Upper lobe of left lung (tissue), 6 donors: ENCODE measurements around the gene POPDC2. TPM values are rescaled to one million over a fixed set of nuclear protein-coding genes. Genes with fewer than 3 reads are reported as not detected.

Source experiments
- ATAC-seq, 2 donors: fragments of 200-7000 bp; cut with Tn5 transposase; one replicate each; pipeline ENCODE4 v1.9.1; 2022; ENCODE audit warnings: mild to moderate bottlenecking in 2 of 2, moderate library complexity in 2 of 2; ENCODE audit not compliant: low FRiP score in 2 of 2
- DNase-seq, 2 donors: peaks; one replicate each; pipeline ENCODE4 v3.0.0-alpha.2; 2019 to 2020
- H3K27ac ChIP-seq, 4 donors: fragments of 200-600 bp; sonication (generic); one replicate each; pipeline ENCODE4 v1.5.1; 2016 to 2019
- H3K27me3 ChIP-seq, 4 donors: fragments of 200-600 bp; sonication (generic); one replicate each; pipeline ENCODE4 v1.5.1; 2017 to 2019
- H3K36me3 ChIP-seq, 4 donors: fragments of 200-600 bp; sonication (generic); one replicate each; pipeline ENCODE4 v1.5.1; 2016 to 2019
- H3K4me1 ChIP-seq, 4 donors: fragments of 200-600 bp; sonication (generic); one replicate each; pipeline ENCODE4 v1.5.1; 2018 to 2019
- H3K4me3 ChIP-seq, 4 donors: fragments of 200-600 bp; sonication (generic); one replicate each; pipeline ENCODE4 v1.5.1; 2017 to 2019; ENCODE audit warnings: mild to moderate bottlenecking in 2 of 4, moderate library complexity in 1 of 4
- H3K9me3 ChIP-seq, 4 donors: fragments of 200-600 bp; sonication (generic); one replicate each; pipeline ENCODE4 v1.5.1; 2018 to 2019
- EP300 ChIP-seq, 4 donors: sonication (generic); formaldehyde crosslinking; IDR thresholded peaks; one replicate each; pipeline ENCODE4 v1.5.1; 2017; ENCODE audit warnings: antibody characterized with exemption in 4 of 4, control low read depth in 2 of 4
- POLR2A ChIP-seq, 4 donors: fragments of 450-650 bp; IDR thresholded peaks; one replicate each; pipeline ENCODE4 v1.5.1; 2016 to 2017; ENCODE audit warnings: antibody characterized with exemption in 4 of 4, mild to moderate bottlenecking in 2 of 4
- POLR2AphosphoS5 ChIP-seq, 2 donors: sonication (generic); formaldehyde crosslinking; IDR thresholded peaks; one replicate each; pipeline ENCODE4 v1.5.1; 2017; ENCODE audit warnings: antibody characterized with exemption in 2 of 2
- WGBS, 2 donors: methylation state at CpG; one replicate each; pipeline ENCODE4 v1.1.5; 2017 to 2018; 5-methylcytosine and 5-hydroxymethylcytosine counted together
- total RNA-seq, 6 donors: library from RNA; depleted of rRNA in 4 of 6; stranded (reverse); fragments of >200 nt in 4 of 6; gene quantifications; one replicate each; pipeline versions ENCODE4 v1.1.0 to v1.2.1, GENCODE V29; 2016 to 2021
- TF ChIP-seq, protein P1 (sequence below), 6 experiments: fragments of 450-650 bp in 4 of 6; fragments of 200-600 bp in 2 of 6; sonication (generic) in 2 of 6; IDR thresholded peaks; one replicate each; pipeline ENCODE4 v1.5.1; 2016 to 2019; ENCODE audit warnings: antibody characterized with exemption in 6 of 6
- donor health status: DM: no; HTN: no; CAD: no; lungs with moderate emphysema.
- donor health status: DM: no; HTN: yes; CAD: no; lungs with severe emphysema.

POPDC2 gene
- total RNA-seq, 6 donors from 2014 or later, result 2.0 to 5.2 (median 2.2) TPM

DNA sequence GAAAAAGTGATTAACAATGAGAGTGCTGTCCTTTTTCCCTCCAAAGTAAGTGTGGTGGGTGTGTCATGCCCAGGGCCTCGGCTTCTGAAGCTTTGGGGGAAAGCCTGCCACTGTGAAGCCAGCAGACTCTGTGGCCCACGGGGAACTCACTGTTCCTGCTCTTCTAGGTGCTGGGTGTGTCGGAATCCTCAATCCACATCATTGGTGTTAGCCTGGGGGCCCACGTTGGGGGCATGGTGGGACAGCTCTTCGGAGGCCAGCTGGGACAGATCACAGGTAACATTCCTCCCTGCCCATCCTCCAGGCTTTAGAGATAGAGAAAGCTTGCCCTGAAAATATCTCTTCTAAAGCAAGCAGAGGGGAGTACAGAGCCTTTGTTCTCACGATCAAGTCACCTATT, 51.1 kb downstream of the POPDC2 start:
- H3K36me3 ChIP-seq, result peaks cover 0 to 2% (median 0%) of the 10 kb centered on the region in 4 donors
- no peak for ATAC-seq

GRCh38 chr3:119608405-119609000, 51.9 kb downstream of the POPDC2 start:
- WGBS, 2 donors, result 91 to 95% methylated on average over 6 of the region's 6 CpGs
- H3K36me3 ChIP-seq, result peaks cover 0 to 2% (median 0%) of the 10 kb centered on the region in 4 donors
- ATAC-seq, result no peak
- H3K4me1 ChIP-seq, result peaks cover 0 to 6% (median 2%) of the 10 kb centered on the region in 4 donors
- H3K9me3 ChIP-seq, result no peaks in the 10 kb centered on the region
- H3K27me3 ChIP-seq, result no peaks in the 10 kb centered on the region
- DNase-seq, result no peak
- no peak overlapping the region for H3K27ac ChIP-seq
- TF ChIP-seq POLR2AphosphoS5 (IDR thresholded peaks at IDR 0.05) (no peak), EP300 (IDR thresholded peaks at IDR 0.05) (no peak), POLR2A (IDR thresholded peaks at IDR 0.05) (no peak)
- TF ChIP-seq, protein P1, sequence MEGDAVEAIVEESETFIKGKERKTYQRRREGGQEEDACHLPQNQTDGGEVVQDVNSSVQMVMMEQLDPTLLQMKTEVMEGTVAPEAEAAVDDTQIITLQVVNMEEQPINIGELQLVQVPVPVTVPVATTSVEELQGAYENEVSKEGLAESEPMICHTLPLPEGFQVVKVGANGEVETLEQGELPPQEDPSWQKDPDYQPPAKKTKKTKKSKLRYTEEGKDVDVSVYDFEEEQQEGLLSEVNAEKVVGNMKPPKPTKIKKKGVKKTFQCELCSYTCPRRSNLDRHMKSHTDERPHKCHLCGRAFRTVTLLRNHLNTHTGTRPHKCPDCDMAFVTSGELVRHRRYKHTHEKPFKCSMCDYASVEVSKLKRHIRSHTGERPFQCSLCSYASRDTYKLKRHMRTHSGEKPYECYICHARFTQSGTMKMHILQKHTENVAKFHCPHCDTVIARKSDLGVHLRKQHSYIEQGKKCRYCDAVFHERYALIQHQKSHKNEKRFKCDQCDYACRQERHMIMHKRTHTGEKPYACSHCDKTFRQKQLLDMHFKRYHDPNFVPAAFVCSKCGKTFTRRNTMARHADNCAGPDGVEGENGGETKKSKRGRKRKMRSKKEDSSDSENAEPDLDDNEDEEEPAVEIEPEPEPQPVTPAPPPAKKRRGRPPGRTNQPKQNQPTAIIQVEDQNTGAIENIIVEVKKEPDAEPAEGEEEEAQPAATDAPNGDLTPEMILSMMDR (IDR thresholded peaks at IDR 0.05), result no peak
- no peak overlapping the region for H3K4me3 ChIP-seq

More for the DNA sequence above, 51.1 kb downstream of the POPDC2 start:
- no peaks in the 10 kb centered on the region for H3K27me3 ChIP-seq
- no peak overlapping the region for H3K27ac ChIP-seq
- H3K9me3 ChIP-seq, result no peaks in the 10 kb centered on the region
- DNase-seq, result no peak
- H3K4me3 ChIP-seq, result no peak overlapping the region
- 66 to 69% methylated on average over 3 to 6 of the region's 6 CpGs for WGBS, 2 donors
- no peak for TF ChIP-seq EP300 (IDR thresholded peaks at IDR 0.05)
- no peaks in the 10 kb centered on the region for H3K4me1 ChIP-seq

GRCh38 chr3:119604878-119605277, 55.5 kb downstream of the POPDC2 start:
- Histone ChIP-seq H3K27me3 (no peaks in the 10 kb centered on the region), H3K4me3 (no peak overlapping the region)

GRCh38 chr3:119602676-119603075, 57.7 kb downstream of the POPDC2 start:
- H3K4me3 ChIP-seq, result no peak overlapping the region
- peak overlapping the region; percentile 38 to 85 (median 70) for H3K27ac ChIP-seq
- H3K36me3 ChIP-seq, result no peaks in the 10 kb centered on the region
- H3K27me3 ChIP-seq, result no peaks in the 10 kb centered on the region
- ATAC-seq (no peak), DNase-seq (no peak)
- 28 to 37% methylated on average over 1 of the region's 1 CpG for WGBS, 2 donors
- peaks cover 17 to 22% (median 18%) of the 10 kb centered on the region in 4 donors for H3K4me1 ChIP-seq
- TF ChIP-seq EP300 (IDR thresholded peaks at IDR 0.05), result no peak
- H3K9me3 ChIP-seq, result no peaks in the 10 kb centered on the region

More at GRCh38 chr3:119604878-119605277, 55.5 kb downstream of the POPDC2 start:
- H3K9me3 ChIP-seq, result no peaks in the 10 kb centered on the region
- H3K27ac ChIP-seq, result no peak overlapping the region
- no peaks in the 10 kb centered on the region for H3K36me3 ChIP-seq
- peaks cover 11 to 20% (median 14%) of the 10 kb centered on the region in 4 donors for H3K4me1 ChIP-seq
- ATAC-seq (no peak), DNase-seq (no peak)
- TF ChIP-seq, protein P1 (IDR thresholded peaks at IDR 0.05), result no peak
- TF ChIP-seq POLR2A (IDR thresholded peaks at IDR 0.05) (no peak), EP300 (IDR thresholded peaks at IDR 0.05) (no peak), POLR2AphosphoS5 (IDR thresholded peaks at IDR 0.05) (no peak)
- 82 to 100% methylated on average over 1 of the region's 1 CpG for WGBS, 2 donors

- Histone ChIP-seq H3K9me3 (no peaks in the 10 kb centered on the region), H3K27me3 (no peaks in the 10 kb centered on the region), H3K4me1 (peaks cover 26 to 35% (median 29%) of the 10 kb centered on the region in 4 donors), H3K27ac (peak overlapping the region; percentile 68 to 85 (median 80)), H3K36me3 (no peaks in the 10 kb centered on the region), H3K4me3 (no peak overlapping the region)
- WGBS, 2 donors, result 83 to 87% methylated on average over 3 of the region's 3 CpGs
- ATAC-seq (no peak), DNase-seq (no peak)
- TF ChIP-seq POLR2A (IDR thresholded peaks at IDR 0.05), result no peak
Observed at GRCh38 chr3:119601154-119601553, 59.2 kb downstream of the POPDC2 start.

DNA sequence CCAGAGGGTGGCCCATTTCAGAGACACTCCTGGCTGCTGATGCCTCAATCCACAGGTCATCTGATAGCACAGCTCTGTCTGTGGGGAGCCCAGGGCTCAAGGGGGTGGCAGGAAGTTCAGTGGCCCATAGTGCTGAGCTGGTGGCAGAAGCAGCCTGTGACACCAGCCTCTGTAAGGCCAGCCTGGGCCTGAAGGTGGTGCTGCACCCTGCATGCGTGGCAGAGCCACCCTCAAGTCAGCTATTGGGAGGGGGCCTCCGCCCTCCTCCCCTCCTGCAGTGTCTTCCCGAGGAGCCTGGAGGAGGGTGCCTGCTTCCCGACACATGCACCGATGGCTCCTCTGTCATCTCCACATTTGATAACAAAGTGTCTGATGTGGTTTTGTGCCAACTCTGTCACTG, 59.7 kb downstream of the POPDC2 start:
- H3K4me1 ChIP-seq, result peaks cover 31 to 37% (median 34%) of the 10 kb centered on the region in 4 donors
- no peak overlapping the region for H3K4me3 ChIP-seq
- no peaks in the 10 kb centered on the region for H3K27me3 ChIP-seq
- no peaks in the 10 kb centered on the region for H3K9me3 ChIP-seq
- TF ChIP-seq EP300 (IDR thresholded peaks at IDR 0.05) (no peak), POLR2A (IDR thresholded peaks at IDR 0.05) (no peak), POLR2AphosphoS5 (IDR thresholded peaks at IDR 0.05) (peak in 1 of 2 donors; percentile 20)
- TF ChIP-seq, protein P1 (IDR thresholded peaks at IDR 0.05), result peak in 5 of 6 experiments; percentile 21 to 74 (median 47)
- ATAC-seq, result peak; percentile 47 to 62
- DNase-seq, result peak; percentile 40 to 47
- peak overlapping the region; percentile 68 to 85 (median 80) for H3K27ac ChIP-seq
- H3K36me3 ChIP-seq, result no peaks in the 10 kb centered on the region
- 53 to 64% methylated on average over 4 to 5 of the region's 5 CpGs for WGBS, 2 donors
